Large intestine (tissue), 3 donors: ENCODE measurements around the gene HTT. TPM values are rescaled to one million over a fixed set of nuclear protein-coding genes. Genes with fewer than 3 reads are reported as not detected.

Source experiments
- DNase-seq, 2 donors: peaks; one replicate each; pipeline versions ENCODE4 v3.0.0 to v3.0.0-alpha.2; 2013
- H3K27ac ChIP-seq: one replicate; pipeline ENCODE4 v1.5.1; 2013; ENCODE audit warnings: low read length
- H3K27me3 ChIP-seq: 2 replicates; pipeline ENCODE4 v1.6.1; 2013; ENCODE audit warnings: low read length; ENCODE audit not compliant: control insufficient read depth, insufficient read depth
- H3K36me3 ChIP-seq: 2 replicates; pipeline ENCODE4 v1.6.1; 2013; ENCODE audit warnings: low read length; ENCODE audit not compliant: control insufficient read depth, insufficient read depth
- H3K4me1 ChIP-seq: one replicate; pipeline ENCODE4 v1.6.1; 2013; ENCODE audit warnings: low read length; ENCODE audit not compliant: control insufficient read depth, insufficient read depth
- H3K4me3 ChIP-seq: one replicate; pipeline ENCODE4 v1.5.1; 2013; ENCODE audit warnings: low read length
- H3K9me3 ChIP-seq: one replicate; pipeline ENCODE4 v1.6.1; 2013; ENCODE audit warnings: mild to moderate bottlenecking, low read depth, low read length, moderate library complexity; ENCODE audit not compliant: control insufficient read depth
- WGBS: methylation state at CpG from one replicate; pipeline ENCODE4 v1.1.5; 2013; ENCODE audit warnings: low lambda C conversion rate; ENCODE audit not compliant: insufficient coverage; 5-methylcytosine and 5-hydroxymethylcytosine counted together
- polyA plus RNA-seq: library from polyadenylated mRNA; unstranded; fragments of 120-200 nt; gene quantifications from one replicate; pipeline ENCODE4 v1.2.1, GENCODE V29; 2013

Gene HTT
- polyA plus RNA-seq, 1 donor, result 29.8 TPM

DNA sequence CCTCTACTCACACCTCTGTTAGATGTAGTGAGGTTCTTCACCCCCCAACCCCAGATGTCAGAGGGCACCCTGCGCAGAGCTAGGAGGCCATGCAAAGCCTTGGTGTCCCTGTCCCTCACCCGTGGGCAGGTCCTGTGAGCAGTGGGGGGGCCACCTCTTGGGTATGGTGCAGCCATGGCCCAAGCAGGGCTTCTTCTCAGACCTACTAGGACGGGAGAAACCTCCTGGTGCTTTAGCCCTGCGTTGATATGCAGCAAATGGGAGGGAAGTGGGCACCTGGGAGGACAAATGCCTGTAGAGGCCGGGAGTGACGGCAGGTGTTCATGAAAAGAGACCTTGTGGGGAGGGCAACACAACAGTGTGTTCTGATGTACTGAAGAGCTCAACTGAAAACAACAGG lies 136.0 kb downstream of the HTT start:
- DNase-seq, result no peak
- Histone ChIP-seq H3K9me3 (no peaks in the 10 kb centered on the region), H3K27ac (no peak overlapping the region), H3K4me1 (peaks cover 3% of the 10 kb centered on the region), H3K36me3 (peaks cover 75% of the 10 kb centered on the region), H3K4me3 (no peak overlapping the region), H3K27me3 (no peaks in the 10 kb centered on the region)
- no CpG with 5 or more reads among the region's 6 CpGs for WGBS

- no peaks in the 10 kb centered on the region for H3K27me3 ChIP-seq
- no peak for DNase-seq
- H3K36me3 ChIP-seq, result peaks cover 76% of the 10 kb centered on the region
- no peaks in the 10 kb centered on the region for H3K9me3 ChIP-seq
- no CpG with 5 or more reads among the region's 8 CpGs for WGBS
- H3K4me1 ChIP-seq, result peaks cover 3% of the 10 kb centered on the region
- no peak overlapping the region for H3K4me3 ChIP-seq
- H3K27ac ChIP-seq, result no peak overlapping the region
These were observed 137.4 kb downstream of the HTT start for GRCh38 chr4:3211866-3212265.

- peaks cover 3% of the 10 kb centered on the region for H3K4me1 ChIP-seq
- no peaks in the 10 kb centered on the region for H3K27me3 ChIP-seq
- DNase-seq, result no peak
- no CpG with 5 or more reads among the region's 12 CpGs for WGBS
- no peak overlapping the region for H3K4me3 ChIP-seq
- H3K36me3 ChIP-seq, result peaks cover 77% of the 10 kb centered on the region
- H3K9me3 ChIP-seq, result no peaks in the 10 kb centered on the region
- H3K27ac ChIP-seq, result no peak overlapping the region
These were observed 138.1 kb downstream of the HTT start for GRCh38 chr4:3212391-3213105.

- Histone ChIP-seq H3K9me3 (no peaks in the 10 kb centered on the region), H3K27me3 (no peaks in the 10 kb centered on the region), H3K36me3 (peaks cover 83% of the 10 kb centered on the region), H3K27ac (no peak overlapping the region), H3K4me3 (no peak overlapping the region), H3K4me1 (peaks cover 3% of the 10 kb centered on the region)
- no CpG with 5 or more reads among the region's 4 CpGs for WGBS
- DNase-seq, result peak; percentile 47 to 70
These were observed 138.6 kb downstream of the HTT start for GRCh38 chr4:3213106-3213425.

GRCh38 chr4:3213661-3214250 lies 139.3 kb downstream of the HTT start:
- peaks cover 85% of the 10 kb centered on the region for H3K36me3 ChIP-seq

GRCh38 chr4:3215256-3215655 lies 140.8 kb downstream of the HTT start:
- H3K9me3 ChIP-seq, result no peaks in the 10 kb centered on the region
- no CpG with 5 or more reads among the region's 12 CpGs for WGBS
- peaks cover 85% of the 10 kb centered on the region for H3K36me3 ChIP-seq
- no peaks in the 10 kb centered on the region for H3K27me3 ChIP-seq
- no peak overlapping the region for H3K27ac ChIP-seq
- DNase-seq, result no peak
- peaks cover 3% of the 10 kb centered on the region for H3K4me1 ChIP-seq
- no peak overlapping the region for H3K4me3 ChIP-seq

More at GRCh38 chr4:3213661-3214250, 139.3 kb downstream of the HTT start:
- no peaks in the 10 kb centered on the region for H3K9me3 ChIP-seq
- H3K4me1 ChIP-seq, result peaks cover 3% of the 10 kb centered on the region
- no peak for DNase-seq
- H3K27ac ChIP-seq, result no peak overlapping the region
- no peak overlapping the region for H3K4me3 ChIP-seq
- 90% methylated on average over 2 of the region's 15 CpGs for WGBS
- no peaks in the 10 kb centered on the region for H3K27me3 ChIP-seq

GRCh38 chr4:3215733-3216132 lies 141.3 kb downstream of the HTT start:
- Histone ChIP-seq H3K27me3 (no peaks in the 10 kb centered on the region), H3K4me1 (peaks cover 3% of the 10 kb centered on the region), H3K36me3 (peaks cover 86% of the 10 kb centered on the region), H3K27ac (no peak overlapping the region), H3K4me3 (no peak overlapping the region), H3K9me3 (no peaks in the 10 kb centered on the region)
- DNase-seq, result no peak
- WGBS, result 100% methylated on average over 1 of the region's 4 CpGs

DNA sequence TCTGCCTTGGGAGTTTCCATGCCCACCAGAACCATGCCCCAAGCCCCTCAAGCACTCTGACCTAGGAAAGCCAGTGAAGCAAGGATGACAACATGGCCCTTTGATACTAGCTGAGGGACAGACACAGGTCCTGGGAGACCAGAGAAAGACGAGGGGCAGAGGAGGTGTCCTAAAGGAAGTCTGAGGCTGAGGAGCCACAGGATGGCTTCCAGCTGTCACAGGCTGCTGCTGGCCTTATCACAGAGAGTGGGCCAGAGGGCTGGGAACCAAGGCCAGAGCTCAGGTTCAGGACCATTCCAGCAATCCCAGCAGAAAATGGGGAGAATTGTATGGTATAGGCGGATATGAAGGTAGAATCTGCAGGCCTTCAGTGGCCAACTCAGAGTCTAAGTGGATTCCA lies 142.8 kb downstream of the HTT start:
- Histone ChIP-seq H3K4me1 (peaks cover 3% of the 10 kb centered on the region), H3K9me3 (no peaks in the 10 kb centered on the region), H3K4me3 (no peak overlapping the region), H3K27me3 (no peaks in the 10 kb centered on the region), H3K27ac (no peak overlapping the region), H3K36me3 (peaks cover 91% of the 10 kb centered on the region)
- no CpG with 5 or more reads among the region's 2 CpGs for WGBS
- no peak for DNase-seq

GRCh38 chr4:3217771-3218170 lies 143.3 kb downstream of the HTT start:
- Histone ChIP-seq H3K36me3 (peaks cover 91% of the 10 kb centered on the region), H3K27ac (no peak overlapping the region), H3K27me3 (no peaks in the 10 kb centered on the region), H3K9me3 (no peaks in the 10 kb centered on the region), H3K4me1 (peaks cover 3% of the 10 kb centered on the region), H3K4me3 (no peak overlapping the region)
- no CpG with 5 or more reads among the region's 16 CpGs for WGBS
- no peak for DNase-seq

DNA sequence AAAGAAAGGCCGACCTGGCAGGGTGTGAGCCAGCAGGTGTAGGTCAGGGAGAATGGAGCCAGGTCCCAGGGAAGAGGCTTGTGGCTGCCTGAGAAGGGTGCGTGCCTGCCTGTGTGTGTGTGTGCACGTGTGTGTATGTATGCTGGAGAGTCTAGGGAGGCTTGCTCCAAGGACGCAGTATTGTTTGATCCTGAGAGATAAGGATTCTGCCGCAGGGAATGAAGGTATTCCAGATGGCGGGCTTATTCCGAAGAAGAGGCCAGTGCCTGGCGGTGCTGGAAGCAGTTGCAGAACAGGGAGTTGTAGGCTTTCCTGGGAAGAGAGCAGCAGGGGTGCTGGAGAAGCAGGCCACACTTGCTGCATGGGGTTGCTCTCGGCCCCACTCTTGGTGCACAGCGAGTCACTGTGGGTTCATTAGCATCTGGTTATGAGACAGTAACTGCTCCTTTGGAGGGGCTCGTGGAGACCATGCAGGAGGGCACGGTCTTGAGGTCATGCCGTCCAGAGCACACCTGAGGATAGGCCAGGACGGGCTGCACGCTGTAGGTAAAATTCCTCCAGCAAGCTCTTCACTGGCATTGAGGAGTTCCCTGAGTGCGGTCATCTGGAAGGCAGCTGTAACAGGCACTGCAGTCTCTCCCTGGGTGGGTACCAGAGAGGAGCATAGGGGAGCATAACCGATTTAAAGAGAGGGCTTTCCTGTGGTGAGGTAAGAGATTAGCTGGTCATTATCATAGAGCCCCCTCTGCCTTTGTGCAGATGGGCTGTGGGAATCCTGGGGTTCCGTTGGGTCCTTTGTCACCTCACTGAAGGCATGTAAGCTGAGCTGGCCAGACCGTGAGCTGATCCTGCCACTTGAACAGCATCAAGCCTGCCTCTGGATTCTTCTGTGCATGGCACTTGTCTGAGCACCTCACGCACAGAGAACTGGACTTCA lies 144.6 kb downstream of the HTT start:
- no peak overlapping the region for H3K4me3 ChIP-seq
- no peak for DNase-seq
- H3K9me3 ChIP-seq, result no peaks in the 10 kb centered on the region
- H3K4me1 ChIP-seq, result no peaks in the 10 kb centered on the region
- no peaks in the 10 kb centered on the region for H3K27me3 ChIP-seq
- H3K36me3 ChIP-seq, result peaks cover 90% of the 10 kb centered on the region
- WGBS, result no CpG with 5 or more reads among the region's 20 CpGs
- H3K27ac ChIP-seq, result no peak overlapping the region
